Measurements from ENCODE around the gene ABLIM2. TPM values are rescaled to one million over a fixed set of nuclear protein-coding genes. Genes with fewer than 3 reads are reported as not detected.

ABLIM2 gene
- total and polyA plus RNA-seq, 2 of the 13 experiments (the other 11 are each of a cell fraction or from before 2014, with no cell fraction given), result 0.20 to 0.37 TPM

GRCh38 chr4:8021796-8022195 lies 136.8 kb downstream of the ABLIM2 start (continued):
- TF ChIP-seq RAD21 (CRISPR knock-in tag; IDR thresholded peaks at IDR 0.05) (0 out of 2 replicates have a peak, but pooled peaks have one; percentile 14), ZNF547 (CRISPR knock-in tag; IDR thresholded peaks at IDR 0.05) (no peak), SALL1 (CRISPR knock-in tag; IDR thresholded peaks at IDR 0.05) (peak; percentile 14; the same call in 1 of the 2 replicates), SKI (IDR thresholded peaks at IDR 0.05; ENCODE audit: partially characterized antibody) (no peak), ZNF687 (CRISPR knock-in tag; IDR thresholded peaks at IDR 0.05) (peak; percentile 60), ZFX (CRISPR knock-in tag; IDR thresholded peaks at IDR 0.05; ENCODE audit: low read depth) (no peak), STAG1 (CRISPR knock-in tag; IDR thresholded peaks at IDR 0.05) (peak; percentile 56), ZNF24 (IDR thresholded peaks at IDR 0.05) (no peak), ZNF430 (CRISPR knock-in tag; IDR thresholded peaks at IDR 0.05) (no peak)

Measured in HepG2 (cell line).